ENCODE results near the gene USH1C.

DNA sequence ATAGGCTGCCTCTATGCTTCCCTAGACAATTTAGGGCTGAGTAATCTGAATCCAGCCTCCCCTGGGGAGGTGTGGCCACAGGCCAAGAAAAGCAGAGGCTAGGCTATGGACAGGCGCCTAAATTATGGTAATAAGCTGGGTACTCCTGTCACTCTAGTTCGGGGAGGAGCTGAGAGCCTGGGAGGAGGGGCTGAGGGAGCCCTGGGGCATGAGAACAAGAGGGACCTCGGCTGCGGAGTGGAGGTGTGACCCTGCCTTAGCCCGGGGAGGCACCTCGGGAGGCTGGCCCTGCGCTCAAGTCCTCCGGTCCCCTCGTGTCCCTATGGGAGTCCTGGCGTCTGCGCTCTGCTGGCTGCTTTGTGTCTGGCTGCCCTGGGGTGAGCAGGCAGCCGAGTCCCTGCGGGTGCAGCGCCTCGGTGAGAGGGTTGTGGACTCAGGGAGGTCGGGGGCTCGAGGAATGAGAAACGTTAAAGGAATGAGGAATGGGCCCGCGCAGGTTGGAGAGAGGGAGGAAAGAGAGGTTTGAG lies 2.9 kb upstream of the USH1C start, which contains the start of gene OTOG:
- TF ChIP-seq GATA3 (IDR thresholded peaks at IDR 0.05; ENCODE audit: low read depth, low read length): no peak
- no peak for TF ChIP-seq GATA2 (IDR thresholded peaks at IDR 0.05; ENCODE audit: low read depth, low read length)
